GM23338 (cell line): ENCODE results near the gene POR. TPM values are rescaled to one million over a fixed set of nuclear protein-coding genes. Genes with fewer than 3 reads are reported as not detected.

Experiments used
- ATAC-seq: fragments of 200-7000 bp; cut with Tn5 transposase; 3 replicates; pipeline ENCODE4 v1.9.1; 2020
- DNase-seq: peaks from one replicate; pipeline ENCODE4 v3.0.0-alpha.2; 2015; ENCODE audit warnings: low spot score
- H2AFZ ChIP-seq: fragments of 200-600 bp; sonication (generic); 2 replicates; pipeline ENCODE4 v1.8.0; 2016; ENCODE audit warnings: antibody characterized with exemption, mild to moderate bottlenecking, moderate library complexity
- H3F3A ChIP-seq: fragments of 200-600 bp; sonication (generic); replicated peaks from 2 replicates; pipeline ENCODE4 v1.8.0; 2017; ENCODE audit warnings: antibody characterized with exemption, mixed run types, low read depth
- H3K27ac ChIP-seq: fragments of 200-600 bp; sonication (generic); 2 replicates; pipeline ENCODE4 v1.6.1; 2016; ENCODE audit warnings: low read depth
- H3K27me3 ChIP-seq: fragments of 200-600 bp; sonication (generic); 2 replicates; pipeline ENCODE4 v1.8.0; 2016; ENCODE audit warnings: mild to moderate bottlenecking, mixed run types, moderate library complexity; ENCODE audit not compliant: insufficient read depth
- H3K36me3 ChIP-seq: fragments of 200-600 bp; sonication (generic); 2 replicates; pipeline ENCODE4 v1.8.0; 2016; ENCODE audit warnings: mild to moderate bottlenecking; ENCODE audit not compliant: insufficient read depth
- H3K4me1 ChIP-seq: fragments of 200-600 bp; sonication (generic); 2 replicates; pipeline ENCODE4 v1.8.0; 2016; ENCODE audit warnings: mild to moderate bottlenecking, moderate library complexity; ENCODE audit not compliant: insufficient read depth
- H3K4me2 ChIP-seq: fragments of 200-600 bp; sonication (generic); 2 replicates; pipeline ENCODE4 v1.7.1; 2017; ENCODE audit warnings: mixed run types
- H3K4me3 ChIP-seq: fragments of 200-600 bp; sonication (generic); 2 replicates; pipeline ENCODE4 v1.6.1; 2016; ENCODE audit warnings: mixed run types
- H3K79me2 ChIP-seq: fragments of 200-600 bp; sonication (generic); replicated peaks from 2 replicates; pipeline ENCODE4 v1.8.0; 2017; ENCODE audit warnings: mild to moderate bottlenecking; ENCODE audit not compliant: insufficient read depth
- H3K9me2 ChIP-seq: fragments of 200-600 bp; sonication (generic); 2 replicates; pipeline ENCODE4 v1.8.0; 2017; ENCODE audit not compliant: insufficient read depth
- H4K20me1 ChIP-seq: fragments of 200-600 bp; sonication (generic); replicated peaks from 2 replicates; pipeline ENCODE4 v1.8.0; 2017; ENCODE audit warnings: mild to moderate bottlenecking; ENCODE audit not compliant: insufficient read depth
- H3K27ac Mint-ChIP-seq: 2 replicates; pipeline ENCODE4 v1.8.0; 2020; ENCODE audit warnings: inconsistent platforms, mild to moderate bottlenecking, moderate library complexity, mixed read lengths
- H3K27me3 Mint-ChIP-seq: 3 replicates; pipeline ENCODE4 v1.8.0; 2022; ENCODE audit warnings: low read depth, mild to moderate bottlenecking, moderate library complexity, mixed read lengths, inconsistent platforms; ENCODE audit not compliant: insufficient read depth, poor library complexity
- H3K36me3 Mint-ChIP-seq: 3 replicates; pipeline ENCODE4 v1.8.0; 2021; ENCODE audit warnings: low read depth, mild to moderate bottlenecking, inconsistent platforms, moderate library complexity, mixed read lengths
- H3K4me1 Mint-ChIP-seq: 3 replicates; pipeline ENCODE4 v1.8.0; 2020; ENCODE audit warnings: mild to moderate bottlenecking, inconsistent platforms, mixed read lengths
- H3K4me3 Mint-ChIP-seq: 3 replicates; pipeline ENCODE4 v1.8.0; 2021; ENCODE audit warnings: moderate library complexity, mild to moderate bottlenecking, inconsistent platforms, mixed read lengths
- H3K9me3 Mint-ChIP-seq: 3 replicates; pipeline ENCODE4 v1.8.0; 2020; ENCODE audit warnings: moderate library complexity, mild to moderate bottlenecking, inconsistent platforms, mixed read lengths
- CREB1 ChIP-seq: fragments of 250-450 bp; sonication (Bioruptor Pico); IDR thresholded peaks from 2 replicates; pipeline ENCODE4 v1.5.0; 2020; ENCODE audit warnings: low read depth, mild to moderate bottlenecking, moderate library complexity
- EZH2 ChIP-seq: fragments of 200-600 bp; sonication (generic); IDR thresholded peaks from one replicate; pipeline ENCODE4 v1.8.0; 2017; ENCODE audit warnings: antibody characterized with exemption, mild to moderate bottlenecking, low read depth; ENCODE audit not compliant: unreplicated experiment
- JUNB ChIP-seq: IDR thresholded peaks from one replicate; pipeline ENCODE4 v1.6.1; 2016; ENCODE audit warnings: antibody characterized with exemption; ENCODE audit not compliant: unreplicated experiment
- NANOG ChIP-seq: IDR thresholded peaks from 2 replicates; pipeline ENCODE4 v1.6.1; 2016; ENCODE audit warnings: antibody characterized with exemption, borderline replicate concordance
- POLR2AphosphoS5 ChIP-seq: IDR thresholded peaks from 2 replicates; pipeline ENCODE4 v1.6.1; 2016; ENCODE audit warnings: antibody characterized with exemption, low read depth
- REST ChIP-seq: IDR thresholded peaks from one replicate; pipeline ENCODE4 v1.6.1; 2018; ENCODE audit warnings: antibody characterized with exemption; ENCODE audit not compliant: unreplicated experiment
- STAT1 ChIP-seq: IDR thresholded peaks from one replicate; pipeline ENCODE4 v1.6.1; 2016; ENCODE audit warnings: antibody characterized with exemption; ENCODE audit not compliant: unreplicated experiment
- ZNF331 ChIP-seq: fragments of 250-450 bp; sonication (Bioruptor Pico); IDR thresholded peaks from 2 replicates; pipeline ENCODE4 v1.5.0; 2020; ENCODE audit warnings: low read depth, mild to moderate bottlenecking, moderate library complexity
- polyA plus RNA-seq: library from polyadenylated mRNA; unstranded; fragments of >200 nt; fragmentation: Nextera tagmentation; extraction: Ambion mirVana; gene quantifications from 2 replicates; pipeline ENCODE4 v1.2.1, GENCODE V29; 2016
- total RNA-seq: library from RNA; depleted of rRNA; stranded (reverse); fragments of >200 nt; shearing (Covaris generic); gene quantifications from 2 replicates; pipeline ENCODE4 v1.2.3, GENCODE V29; 2014

Gene POR
- total and polyA plus RNA-seq, 2 experiments from 2014 or later: 126 to 164 TPM

- Histone ChIP-seq H3K4me2 (no peak overlapping the region), H3K79me2 (no peaks in the 10 kb centered on the region), H3K4me3 (no peak overlapping the region), H3F3A (no peaks in the 10 kb centered on the region), H2AFZ (no peak overlapping the region), H3K27ac (no peak overlapping the region), H3K4me1 (no peaks in the 10 kb centered on the region), H3K9me2 (no peaks in the 10 kb centered on the region), H3K27me3 (no peaks in the 10 kb centered on the region), H3K36me3 (peaks cover 9% of the 10 kb centered on the region; the same call in 1 of the 2 replicates), H4K20me1 (no peaks in the 10 kb centered on the region; the same call in 1 of the 2 replicates)
- Mint-ChIP-seq H3K27me3 (peaks cover 12% of the 10 kb centered on the region), H3K27ac (no peak overlapping the region), H3K4me3 (no peak overlapping the region), H3K9me3 (peaks cover 2% of the 10 kb centered on the region; the same call in 1 of the 3 replicates), H3K4me1 (peaks cover 2% of the 10 kb centered on the region; the same call in 1 of the 3 replicates), H3K36me3 (peaks cover 41% of the 10 kb centered on the region)
- no peak; the same call in 2 of the 3 replicates for ATAC-seq
- TF ChIP-seq ZNF331 (CRISPR knock-in tag): no peak
- TF ChIP-seq POLR2AphosphoS5: no peak
- no peak for TF ChIP-seq REST
- TF ChIP-seq JUNB: no peak
- no peak for TF ChIP-seq EZH2
- TF ChIP-seq CREB1: no peak
- no peak for DNase-seq
These were observed 25.6 kb upstream of the POR start for GRCh38 chr7:75889223-75889825.

- Histone ChIP-seq H3F3A (no peaks in the 10 kb centered on the region), H4K20me1 (no peaks in the 10 kb centered on the region; the same call in 1 of the 2 replicates), H3K4me3 (no peak overlapping the region), H3K36me3 (peaks cover 4% of the 10 kb centered on the region; the same call in 1 of the 2 replicates), H3K4me1 (no peaks in the 10 kb centered on the region), H3K4me2 (no peak overlapping the region), H3K79me2 (no peaks in the 10 kb centered on the region), H3K9me2 (no peaks in the 10 kb centered on the region), H2AFZ (no peak overlapping the region), H3K27ac (no peak overlapping the region), H3K27me3 (no peaks in the 10 kb centered on the region)
- H3K9me3 Mint-ChIP-seq: peaks cover 2% of the 10 kb centered on the region; the same call in 1 of the 3 replicates
- ATAC-seq: no peak
- peaks cover 36% of the 10 kb centered on the region for H3K36me3 Mint-ChIP-seq
- peaks cover 12% of the 10 kb centered on the region for H3K27me3 Mint-ChIP-seq
- H3K4me3 Mint-ChIP-seq: no peak overlapping the region
- H3K4me1 Mint-ChIP-seq: peaks cover 2% of the 10 kb centered on the region; the same call in 1 of the 3 replicates
- DNase-seq: no peak
- H3K27ac Mint-ChIP-seq: no peak overlapping the region
- TF ChIP-seq POLR2AphosphoS5: no peak
- no peak for TF ChIP-seq REST
- TF ChIP-seq STAT1: no peak
- no peak for TF ChIP-seq EZH2
- no peak for TF ChIP-seq NANOG
These were observed 25.1 kb upstream of the POR start for GRCh38 chr7:75889826-75890225.
